PC-3 (cell line): Measurements from ENCODE around the gene CPLX1. TPM values are rescaled to one million over a fixed set of nuclear protein-coding genes. Genes with fewer than 3 reads are reported as not detected.

Source experiments
- ATAC-seq: fragments of 200-7000 bp; cut with Tn5 transposase; 2 replicates; pipeline ENCODE4 v1.9.1; 2020; ENCODE audit warnings: mild to moderate bottlenecking, moderate library complexity
- BruUV-seq: library from RNA; stranded (reverse); fragments of 400-500 nt; replicated peaks from 2 replicates; lab custom pipeline; 2021; lab: Mats Ljungman, UMichigan
- CTCF ChIA-PET: fragments of 300-600 bp; sonication (Branson Sonifier 250); formaldehyde crosslinking; loops from one replicate; lab custom pipeline; 2022; ENCODE audit warnings: antibody characterized with exemption; lab: Charles Lee
- POLR2A ChIA-PET: fragments of 300-600 bp; sonication (Branson Sonifier 250); formaldehyde crosslinking; loops from one replicate; lab custom pipeline; 2022; ENCODE audit warnings: antibody characterized with exemption; ENCODE audit not compliant: unreplicated experiment; lab: Charles Lee
- DNase-seq: peaks from one replicate; pipeline ENCODE4 v3.0.0-alpha.2; 2015
- H2AFZ ChIP-seq: fragments of 300-600 bp; sonication (generic); 2 replicates; pipeline ENCODE4 v1.6.0; 2016; ENCODE audit warnings: antibody characterized with exemption, low read length
- H3F3A ChIP-seq: fragments of 300-600 bp; sonication (generic); one replicate; pipeline ENCODE4 v1.6.0; 2017; ENCODE audit warnings: antibody characterized with exemption, low read length, control low read depth, mild to moderate bottlenecking; ENCODE audit not compliant: unreplicated experiment
- H3K27ac ChIP-seq: fragments of 300-600 bp; sonication (generic); 2 replicates; pipeline ENCODE4 v1.5.1; 2016; ENCODE audit warnings: mild to moderate bottlenecking, low read length
- H3K27me3 ChIP-seq: fragments of 300-600 bp; sonication (generic); 2 replicates; pipeline ENCODE4 v1.6.1; 2016; ENCODE audit warnings: low read length, mixed read lengths
- H3K36me3 ChIP-seq: fragments of 300-600 bp; sonication (generic); 2 replicates; pipeline ENCODE4 v1.6.1; 2016; ENCODE audit warnings: low read depth, mixed run types, low read length, mixed read lengths
- H3K4me1 ChIP-seq: fragments of 300-600 bp; sonication (generic); 2 replicates; pipeline ENCODE4 v1.5.1; 2016; ENCODE audit warnings: low read length; ENCODE audit not compliant: insufficient read depth
- H3K4me2 ChIP-seq: fragments of 300-600 bp; sonication (generic); 2 replicates; pipeline ENCODE4 v1.6.0; 2016; ENCODE audit warnings: low read length
- H3K4me3 ChIP-seq: fragments of 300-600 bp; sonication (generic); 2 replicates; pipeline ENCODE4 v1.5.1; 2016; ENCODE audit warnings: mild to moderate bottlenecking, low read length, mixed read lengths
- H3K79me2 ChIP-seq: fragments of 300-600 bp; sonication (generic); 2 replicates; pipeline ENCODE4 v1.6.1; 2017; ENCODE audit warnings: low read length, mixed read lengths
- H3K9ac ChIP-seq: fragments of 300-600 bp; sonication (generic); 2 replicates; pipeline ENCODE4 v1.6.0; 2016; ENCODE audit warnings: mild to moderate bottlenecking, low read length
- H3K9me2 ChIP-seq: fragments of 300-600 bp; sonication (generic); replicated peaks from 2 replicates; pipeline ENCODE4 v1.6.1; 2016; ENCODE audit warnings: mixed run types, low read length, mixed read lengths
- H3K9me3 ChIP-seq: fragments of 300-600 bp; sonication (generic); 2 replicates; pipeline ENCODE4 v1.6.1; 2016; ENCODE audit warnings: low read length, mixed read lengths
- H4K20me1 ChIP-seq: fragments of 300-600 bp; sonication (generic); 2 replicates; pipeline ENCODE4 v1.6.1; 2016; ENCODE audit warnings: low read length, mixed read lengths
- CTCF ChIP-seq: fragments of 300-600 bp; sonication (generic); conservative IDR thresholded peaks from 2 replicates; pipeline ENCODE4 v1.5.1; 2017; ENCODE audit warnings: antibody characterized with exemption, low read depth, mild to moderate bottlenecking, low read length
- EZH2 ChIP-seq: fragments of 300-600 bp; sonication (generic); IDR thresholded peaks from one replicate; pipeline ENCODE4 v1.6.1; 2017; ENCODE audit warnings: antibody characterized with exemption, mild to moderate bottlenecking, low read length; ENCODE audit not compliant: unreplicated experiment
- EZH2phosphoT487 ChIP-seq: fragments of 300-600 bp; sonication (generic); IDR thresholded peaks from 2 replicates; pipeline ENCODE4 v1.6.1; 2018; ENCODE audit warnings: mild to moderate bottlenecking, antibody characterized with exemption, low read length, borderline replicate concordance
- intact Hi-C: fragments of 100-400 bp; cut with micrococcal nuclease; formaldehyde crosslinking; loops from 2 replicates; pipeline ENCODE4 v1.9.0; 2023
- total RNA-seq: library from RNA; depleted of rRNA; stranded (reverse); fragments of >200 nt; gene quantifications from 2 replicates; pipeline ENCODE4 v1.2.3, GENCODE V29; 2014

The CPLX1 gene
- total RNA-seq, 1 experiment from 2014 or later, result 0.87 TPM

DNA sequence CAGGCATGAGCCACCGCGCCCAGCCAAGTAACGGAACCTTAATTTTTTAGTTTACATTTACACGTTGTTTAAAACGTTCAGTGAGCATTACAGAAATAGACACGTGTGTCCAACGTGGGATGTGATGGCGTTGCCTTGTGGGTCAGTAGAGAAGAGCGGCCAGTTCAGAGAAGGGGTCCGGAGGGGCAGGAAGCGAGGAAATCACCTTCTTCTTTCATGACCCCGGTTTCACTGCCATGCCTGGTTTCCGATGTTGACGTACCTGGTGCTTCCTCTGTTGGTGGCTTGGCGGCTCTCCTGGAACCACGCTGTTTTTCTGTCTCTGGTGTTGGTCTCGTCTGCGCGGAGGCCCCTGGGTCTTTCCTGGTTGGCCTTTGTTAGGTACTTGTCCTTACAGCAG is 77.5 kb downstream of the CPLX1 start:
- Histone ChIP-seq H3K27me3 (no peaks in the 10 kb centered on the region), H3K9ac (no peak overlapping the region), H3K27ac (no peak overlapping the region), H3K4me1 (no peaks in the 10 kb centered on the region), H3K4me3 (no peak overlapping the region), H3K79me2 (no peaks in the 10 kb centered on the region), H4K20me1 (no peaks in the 10 kb centered on the region), H3K9me2 (no peaks in the 10 kb centered on the region), H3K9me3 (no peaks in the 10 kb centered on the region), H3K4me2 (no peak overlapping the region), H3F3A (no peaks in the 10 kb centered on the region), H3K36me3 (peaks cover 6% of the 10 kb centered on the region; the same call in 1 of the 2 replicates), H2AFZ (no peak overlapping the region)
- ChIA-PET CTCF (no interaction called here), POLR2A (no interaction called here)
- no TSS peak for BruUV-seq
- DNase-seq (no peak), ATAC-seq (no peak)
- intact Hi-C loops, result no loop called here
- TF ChIP-seq EZH2, result no peak
- no peak for TF ChIP-seq CTCF
- no peak for TF ChIP-seq EZH2phosphoT487

DNA sequence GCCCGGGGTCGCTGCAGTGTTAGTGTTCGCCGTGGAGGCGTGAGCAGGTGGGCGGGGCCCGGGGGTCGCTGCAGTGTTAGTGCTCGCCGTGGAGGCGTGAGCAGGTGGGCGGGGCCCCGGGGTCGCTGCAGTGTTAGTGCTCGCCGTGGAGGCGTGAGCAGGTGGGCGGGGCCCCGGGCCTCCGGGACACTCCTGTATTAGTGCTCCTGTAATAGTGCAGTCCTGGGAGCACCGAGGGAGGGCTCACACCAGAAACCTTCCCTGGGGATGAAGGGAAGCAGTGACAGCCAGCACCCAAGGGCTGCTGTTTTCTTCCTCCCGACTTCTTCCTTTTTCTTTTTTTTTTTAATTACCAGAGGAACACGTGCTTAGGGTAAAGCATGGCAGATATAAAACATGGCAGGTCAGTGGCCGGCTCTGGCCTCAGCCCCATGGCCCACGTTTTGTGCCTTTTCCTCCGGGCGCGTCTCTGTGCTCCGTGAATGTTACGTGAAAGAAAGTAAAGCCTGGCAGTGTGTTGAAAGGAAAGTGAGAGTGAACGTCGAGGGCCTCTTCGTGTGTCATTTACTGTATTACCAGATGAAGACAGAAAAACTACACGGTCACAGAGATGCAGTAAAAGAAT is 78.3 kb downstream of the CPLX1 start:
- no peaks in the 10 kb centered on the region for H3F3A ChIP-seq
- ChIA-PET POLR2A (no interaction called here), CTCF (no interaction called here)
- H3K27me3 ChIP-seq, result no peaks in the 10 kb centered on the region
- no peaks in the 10 kb centered on the region for H3K4me1 ChIP-seq
- no peak overlapping the region for H3K27ac ChIP-seq
- no peak overlapping the region for H2AFZ ChIP-seq
- no peaks in the 10 kb centered on the region for H3K9me2 ChIP-seq
- no peak for ATAC-seq
- DNase-seq, result no peak
- H3K4me3 ChIP-seq, result no peak overlapping the region
- no peaks in the 10 kb centered on the region for H3K79me2 ChIP-seq
- H3K9me3 ChIP-seq, result no peaks in the 10 kb centered on the region
- intact Hi-C loops, result no loop called here
- no TSS peak for BruUV-seq
- no peak overlapping the region for H3K4me2 ChIP-seq
- no peaks in the 10 kb centered on the region for H4K20me1 ChIP-seq
- no peak for TF ChIP-seq CTCF
- TF ChIP-seq EZH2phosphoT487, result no peak
- TF ChIP-seq EZH2, result no peak
- H3K9ac ChIP-seq, result no peak overlapping the region
- H3K36me3 ChIP-seq, result peaks cover 6% of the 10 kb centered on the region; the same call in 1 of the 2 replicates

- no peaks in the 10 kb centered on the region for H3K4me1 ChIP-seq
- no TSS peak for BruUV-seq
- H3K79me2 ChIP-seq, result no peaks in the 10 kb centered on the region
- no peak overlapping the region for H3K9ac ChIP-seq
- TF ChIP-seq CTCF (no peak), EZH2 (no peak)
- POLR2A ChIA-PET, result no interaction called here
- DNase-seq (no peak), ATAC-seq (no peak)
- no peak overlapping the region for H2AFZ ChIP-seq
- H3K4me2 ChIP-seq, result no peak overlapping the region
- H3K36me3 ChIP-seq, result peaks cover 6% of the 10 kb centered on the region; the same call in 1 of the 2 replicates
- H3K9me3 ChIP-seq, result no peaks in the 10 kb centered on the region
- H3K4me3 ChIP-seq, result no peak overlapping the region
- no peak overlapping the region for H3K27ac ChIP-seq
- no peaks in the 10 kb centered on the region for H4K20me1 ChIP-seq
- intact Hi-C loops, result no loop called here
- CTCF ChIA-PET, result no interaction called here
- no peaks in the 10 kb centered on the region for H3K27me3 ChIP-seq
- H3F3A ChIP-seq, result no peaks in the 10 kb centered on the region
- no peaks in the 10 kb centered on the region for H3K9me2 ChIP-seq
These were observed 81.6 kb downstream of the CPLX1 start for GRCh38 chr4:744212-744841.
